ENCODE results near the gene FOLR2. TPM values are rescaled to one million over a fixed set of nuclear protein-coding genes. Genes with fewer than 3 reads are reported as not detected.
A peak's percentile ranks its signal among the peaks of the same experiment; 100 is the strongest.

FOLR2 gene
- total RNA-seq, 1 donor from 2014 or later, result not detected

DNA sequence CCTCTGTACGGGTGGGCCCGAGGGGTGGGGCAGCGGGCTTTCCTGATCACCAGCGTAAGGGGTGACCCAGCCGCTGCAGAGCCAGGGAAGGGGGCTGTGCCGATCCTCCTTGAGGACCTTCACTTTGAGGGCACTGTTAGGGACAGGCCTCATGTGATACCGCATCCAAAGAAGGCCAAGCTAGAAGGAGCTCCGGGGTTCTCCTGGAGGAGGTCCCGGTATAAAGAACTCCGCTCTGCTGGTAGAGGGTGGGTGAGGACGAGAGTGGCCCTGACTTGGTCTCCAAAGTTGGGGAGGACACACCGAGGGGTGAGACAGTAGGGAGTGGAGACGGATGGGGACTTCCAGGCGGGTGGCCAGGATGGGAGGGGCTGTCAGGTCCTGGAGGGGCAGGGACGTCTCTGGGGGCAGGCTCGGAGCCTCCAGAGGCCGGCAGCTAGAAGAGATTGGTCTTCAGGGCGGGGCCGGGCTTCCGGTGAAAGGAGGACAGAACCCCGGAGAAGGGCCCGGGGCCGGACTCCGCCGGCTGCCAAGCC lies 22.8 kb downstream of the FOLR2 start:
- peaks cover 17% of the 10 kb centered on the region for H3K36me3 Mint-ChIP-seq (ENCODE audit: low read depth)
- H3K4me3 Mint-ChIP-seq (ENCODE audit: unreplicated experiment), result peak overlapping the region; percentile 66
- TF ChIP-seq, protein P1, sequence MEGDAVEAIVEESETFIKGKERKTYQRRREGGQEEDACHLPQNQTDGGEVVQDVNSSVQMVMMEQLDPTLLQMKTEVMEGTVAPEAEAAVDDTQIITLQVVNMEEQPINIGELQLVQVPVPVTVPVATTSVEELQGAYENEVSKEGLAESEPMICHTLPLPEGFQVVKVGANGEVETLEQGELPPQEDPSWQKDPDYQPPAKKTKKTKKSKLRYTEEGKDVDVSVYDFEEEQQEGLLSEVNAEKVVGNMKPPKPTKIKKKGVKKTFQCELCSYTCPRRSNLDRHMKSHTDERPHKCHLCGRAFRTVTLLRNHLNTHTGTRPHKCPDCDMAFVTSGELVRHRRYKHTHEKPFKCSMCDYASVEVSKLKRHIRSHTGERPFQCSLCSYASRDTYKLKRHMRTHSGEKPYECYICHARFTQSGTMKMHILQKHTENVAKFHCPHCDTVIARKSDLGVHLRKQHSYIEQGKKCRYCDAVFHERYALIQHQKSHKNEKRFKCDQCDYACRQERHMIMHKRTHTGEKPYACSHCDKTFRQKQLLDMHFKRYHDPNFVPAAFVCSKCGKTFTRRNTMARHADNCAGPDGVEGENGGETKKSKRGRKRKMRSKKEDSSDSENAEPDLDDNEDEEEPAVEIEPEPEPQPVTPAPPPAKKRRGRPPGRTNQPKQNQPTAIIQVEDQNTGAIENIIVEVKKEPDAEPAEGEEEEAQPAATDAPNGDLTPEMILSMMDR (IDR thresholded peaks at IDR 0.05), result no peak
- peak overlapping the region; percentile 12 for H3K27ac Mint-ChIP-seq (ENCODE audit: unreplicated experiment)
- peaks cover 21% of the 10 kb centered on the region for H3K27me3 Mint-ChIP-seq (ENCODE audit: low read depth)
- H3K9me3 Mint-ChIP-seq (ENCODE audit: low read depth), result no peaks in the 10 kb centered on the region
- DNase-seq (ENCODE audit: low spot score), result peak; percentile 92
- H3K4me1 Mint-ChIP-seq (ENCODE audit: low read depth), result peaks cover 17% of the 10 kb centered on the region

DNA sequence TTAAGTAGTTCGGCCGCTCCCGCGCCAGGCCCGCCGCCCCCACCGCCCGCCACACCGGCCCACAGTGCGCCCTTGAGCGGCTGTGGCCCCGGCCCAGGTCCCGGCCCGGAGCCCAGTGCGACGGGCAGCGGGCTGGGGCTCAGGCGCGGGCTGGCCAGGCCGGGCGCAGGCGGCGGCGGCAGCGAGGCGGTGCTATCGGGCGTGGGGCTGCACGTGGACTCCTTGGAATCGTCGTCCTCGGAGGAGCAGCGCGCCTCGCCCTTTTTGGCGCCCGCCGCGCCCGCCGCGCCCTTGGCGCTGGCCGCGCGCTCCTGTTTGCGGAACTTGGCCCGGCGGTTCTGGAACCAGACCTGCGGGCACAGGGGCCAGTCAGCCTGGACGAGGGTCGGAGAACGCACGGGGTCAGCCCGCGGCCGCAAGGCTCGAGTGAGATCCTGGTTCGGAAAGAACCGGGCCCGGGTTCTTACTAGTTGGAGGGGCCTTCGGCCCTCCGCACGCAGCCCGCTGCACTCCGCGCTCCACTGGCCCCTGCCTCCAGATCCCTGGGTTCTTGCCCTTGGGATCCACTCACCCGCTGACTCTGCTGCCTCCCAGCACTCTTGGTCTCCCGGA lies 23.4 kb downstream of the FOLR2 start:
- H3K4me3 Mint-ChIP-seq (ENCODE audit: unreplicated experiment), result peak overlapping the region; percentile 66
- TF ChIP-seq, protein P1 (IDR thresholded peaks at IDR 0.05), result peak; percentile 9
- peaks cover 26% of the 10 kb centered on the region for H3K27me3 Mint-ChIP-seq (ENCODE audit: low read depth)
- H3K4me1 Mint-ChIP-seq (ENCODE audit: low read depth), result peaks cover 22% of the 10 kb centered on the region
- DNase-seq (ENCODE audit: low spot score), result peak; percentile 81
- peaks cover 16% of the 10 kb centered on the region for H3K36me3 Mint-ChIP-seq (ENCODE audit: low read depth)
- no peaks in the 10 kb centered on the region for H3K9me3 Mint-ChIP-seq (ENCODE audit: low read depth)
- no peak overlapping the region for H3K27ac Mint-ChIP-seq (ENCODE audit: unreplicated experiment)

DNA sequence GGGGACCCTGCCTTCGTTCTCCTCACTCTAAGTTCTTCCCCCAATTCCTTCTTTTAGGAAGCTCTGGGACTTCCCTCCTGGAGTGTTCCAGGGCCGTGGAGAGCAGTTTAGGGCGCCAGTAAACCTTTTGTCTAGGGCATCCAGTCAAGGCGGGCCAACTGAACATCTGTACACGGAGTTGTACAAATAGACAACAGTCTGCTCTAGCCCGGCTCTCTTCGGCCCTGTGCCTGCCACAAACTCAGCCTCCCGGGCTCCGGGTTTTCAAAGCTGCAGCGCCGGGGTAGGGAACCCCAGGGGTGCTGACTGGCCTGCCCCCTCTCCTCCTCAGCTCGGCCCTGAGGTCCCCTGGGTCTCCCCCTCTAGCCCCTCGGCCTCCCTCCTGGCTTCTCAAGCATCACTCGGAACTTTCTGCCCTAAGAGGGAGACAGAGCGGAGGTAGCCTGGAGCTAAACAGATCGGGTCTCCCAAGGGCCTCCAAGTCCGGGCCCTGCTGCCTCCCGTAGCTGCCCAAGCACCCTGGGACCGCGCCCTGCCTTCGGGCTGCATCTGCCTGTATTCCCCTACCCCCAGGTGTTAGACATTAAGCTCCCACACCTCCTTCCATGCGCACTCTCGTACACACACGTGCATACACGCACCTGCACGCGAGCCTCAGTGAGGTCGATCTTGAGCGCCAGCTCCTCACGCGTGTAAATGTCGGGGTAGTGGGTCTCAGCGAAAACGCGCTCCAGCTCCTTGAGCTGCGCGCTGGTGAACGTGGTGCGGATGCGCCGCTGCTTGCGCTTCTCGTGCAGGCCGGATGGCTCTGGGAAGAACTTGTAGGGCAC lies 24.1 kb downstream of the FOLR2 start:
- Mint-ChIP-seq H3K9me3 (ENCODE audit: low read depth) (no peaks in the 10 kb centered on the region), H3K4me3 (ENCODE audit: unreplicated experiment) (peak overlapping the region; percentile 34), H3K27ac (ENCODE audit: unreplicated experiment) (no peak overlapping the region), H3K27me3 (ENCODE audit: low read depth) (peaks cover 26% of the 10 kb centered on the region), H3K4me1 (ENCODE audit: low read depth) (peaks cover 22% of the 10 kb centered on the region), H3K36me3 (ENCODE audit: low read depth) (peaks cover 16% of the 10 kb centered on the region)
- TF ChIP-seq, protein P1 (IDR thresholded peaks at IDR 0.05), result no peak
- peak; percentile 89 for DNase-seq (ENCODE audit: low spot score)

DNA sequence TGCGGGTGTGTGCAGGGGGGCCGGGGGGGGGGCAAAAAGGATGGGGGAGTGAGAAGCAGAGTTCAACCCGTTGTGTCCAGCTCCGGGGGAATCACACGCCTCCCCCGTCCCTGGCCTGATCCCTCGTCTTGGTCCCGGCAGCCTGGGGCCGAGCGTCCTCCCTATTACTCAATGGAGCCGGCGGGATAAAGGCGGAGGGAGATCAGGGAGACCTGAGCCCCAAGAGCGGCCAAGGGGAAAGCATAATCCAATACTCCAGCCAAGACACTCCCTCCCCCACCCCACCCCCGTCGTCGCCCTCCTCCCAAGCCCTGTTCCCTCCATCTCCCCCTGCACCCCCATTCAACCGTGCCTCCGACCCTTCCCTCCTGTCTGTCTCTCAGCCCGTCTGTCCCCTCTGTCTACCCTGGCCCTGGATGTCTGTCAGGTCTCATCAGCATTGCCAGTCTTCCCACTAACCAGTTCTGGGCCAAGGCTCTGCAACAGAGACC lies 24.7 kb downstream of the FOLR2 start:
- Mint-ChIP-seq H3K4me1 (ENCODE audit: low read depth) (peaks cover 22% of the 10 kb centered on the region), H3K4me3 (ENCODE audit: unreplicated experiment) (no peak overlapping the region), H3K36me3 (ENCODE audit: low read depth) (peaks cover 16% of the 10 kb centered on the region), H3K27ac (ENCODE audit: unreplicated experiment) (no peak overlapping the region), H3K27me3 (ENCODE audit: low read depth) (peaks cover 26% of the 10 kb centered on the region), H3K9me3 (ENCODE audit: low read depth) (no peaks in the 10 kb centered on the region)
- DNase-seq (ENCODE audit: low spot score), result peak; percentile 81
- TF ChIP-seq, protein P1 (IDR thresholded peaks at IDR 0.05), result no peak

DNA sequence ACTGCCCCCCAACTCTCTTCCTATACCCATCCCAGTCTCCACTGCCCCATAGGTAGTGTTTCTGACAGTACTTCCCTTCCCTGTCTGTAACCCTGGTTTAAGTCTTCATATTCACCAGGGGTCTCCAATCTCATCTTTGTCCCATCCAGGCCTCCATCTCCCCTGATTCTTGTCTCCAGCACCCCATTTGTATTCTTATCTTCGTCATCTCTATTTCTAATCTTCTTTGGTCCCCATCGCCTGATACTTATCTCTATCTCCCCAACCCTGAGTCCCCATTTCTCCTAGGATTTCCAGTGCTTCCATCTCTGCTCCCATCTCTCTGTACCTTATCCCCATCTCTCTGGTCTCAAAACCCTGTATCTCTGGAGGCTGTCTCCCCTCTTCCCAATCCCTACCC lies 25.5 kb downstream of the FOLR2 start:
- Mint-ChIP-seq H3K27me3 (ENCODE audit: low read depth) (peaks cover 26% of the 10 kb centered on the region), H3K36me3 (ENCODE audit: low read depth) (peaks cover 12% of the 10 kb centered on the region), H3K27ac (ENCODE audit: unreplicated experiment) (no peak overlapping the region), H3K4me3 (ENCODE audit: unreplicated experiment) (no peak overlapping the region), H3K4me1 (ENCODE audit: low read depth) (peaks cover 22% of the 10 kb centered on the region), H3K9me3 (ENCODE audit: low read depth) (no peaks in the 10 kb centered on the region)
- no peak for DNase-seq (ENCODE audit: low spot score)
- TF ChIP-seq, protein P1 (IDR thresholded peaks at IDR 0.05), result no peak
